HepG2 (cell line): ENCODE measurements around the gene NUCB1. TPM values are rescaled to one million over a fixed set of nuclear protein-coding genes. Genes with fewer than 3 reads are reported as not detected.

ENCODE experiments used
- FOXO1 ChIP-seq: sonication (generic); formaldehyde crosslinking; IDR thresholded peaks from 2 replicates; pipeline ENCODE4 v1.4.0; 2020; ENCODE audit warnings: missing genetic modification reagents
- GABPB1 ChIP-seq: IDR thresholded peaks from 2 replicates; pipeline ENCODE4 v1.6.1; 2016; ENCODE audit warnings: mild to moderate bottlenecking, missing genetic modification reagents, moderate library complexity, missing compliant biosample characterization
- JUN ChIP-seq: sonication (generic); formaldehyde crosslinking; IDR thresholded peaks from 2 replicates; pipeline ENCODE4 v1.4.0; 2020; ENCODE audit warnings: mild to moderate bottlenecking, missing genetic modification reagents
- KLF15 ChIP-seq: sonication (generic); formaldehyde crosslinking; IDR thresholded peaks from 2 replicates; pipeline ENCODE4 v1.8.1; 2023; ENCODE audit warnings: borderline replicate concordance, mild to moderate bottlenecking, inconsistent platforms, missing genetic modification reagents, mixed read lengths
- PBX3 ChIP-seq: sonication (generic); formaldehyde crosslinking; IDR thresholded peaks from 2 replicates; pipeline ENCODE4 v1.8.1; 2023; ENCODE audit warnings: missing genetic modification reagents, inconsistent platforms, borderline replicate concordance
- RELA ChIP-seq: sonication (generic); formaldehyde crosslinking; IDR thresholded peaks from 2 replicates; pipeline ENCODE4 v1.4.0; 2020; ENCODE audit warnings: missing genetic modification reagents
- SMAD3 ChIP-seq: sonication (generic); formaldehyde crosslinking; IDR thresholded peaks from 2 replicates; pipeline ENCODE4 v1.4.0; 2020; ENCODE audit warnings: missing genetic modification reagents
- TFE3 ChIP-seq: IDR thresholded peaks from 2 replicates; pipeline ENCODE4 v1.6.1; 2016
- ZNF274 ChIP-seq: sonication (generic); formaldehyde crosslinking; IDR thresholded peaks from 2 replicates; pipeline ENCODE4 v1.5.1; 2020; ENCODE audit warnings: mild to moderate bottlenecking, missing genetic modification reagents
- ZNF362 ChIP-seq: sonication (generic); formaldehyde crosslinking; IDR thresholded peaks from 2 replicates; pipeline ENCODE4 v1.4.0; 2020; ENCODE audit warnings: missing genetic modification reagents, mild to moderate bottlenecking, borderline replicate concordance
- ZNF407 ChIP-seq: sonication (generic); formaldehyde crosslinking; IDR thresholded peaks from one replicate; pipeline ENCODE4 v1.5.1; 2020; ENCODE audit warnings: mild to moderate bottlenecking, missing genetic modification reagents; ENCODE audit errors: not compliant biosample characterization
- ZNF724P ChIP-seq: sonication (generic); formaldehyde crosslinking; IDR thresholded peaks from 2 replicates; pipeline ENCODE4 v1.8.0; 2022; ENCODE audit warnings: missing genetic modification reagents, borderline replicate concordance
- ZZZ3 ChIP-seq: sonication (generic); formaldehyde crosslinking; IDR thresholded peaks from 2 replicates; pipeline ENCODE4 v1.4.0; 2020; ENCODE audit warnings: missing genetic modification reagents, mild to moderate bottlenecking, borderline replicate concordance
- polyA plus RNA-seq, 8 experiments: library from polyadenylated mRNA; depleted of rRNA in 3 of 8; stranded (reverse) in 7 of 8; unstranded in 1 of 8; fragments of >200 nt; fragmentation: Illumina TruSeq in 4 of 8; extraction: Trizol in 4 of 8; gene quantifications; 2 replicates each; pipeline versions ENCODE4 v1.2.1 to v1.2.3, GENCODE V29; 2011 to 2016; ENCODE audit warnings: low read depth in 4 of 8, missing spikeins in 1 of 8, mixed read lengths in 1 of 8; ENCODE audit not compliant: insufficient read depth in 1 of 8
- total RNA-seq, 5 experiments: library from RNA; depleted of rRNA; stranded (reverse); fragments of >200 nt; fragmentation: Illumina TruSeq; extraction: Trizol; gene quantifications; 2 replicates each; pipeline ENCODE4 v1.2.3, GENCODE V29; 2016; ENCODE audit warnings: low read depth in 1 of 5
- TF ChIP-seq, protein P1 (sequence below): sonication (generic); formaldehyde crosslinking; IDR thresholded peaks from 2 replicates; pipeline ENCODE4 v1.8.0; 2022; ENCODE audit warnings: missing genetic modification reagents, low read depth, mild to moderate bottlenecking, borderline replicate concordance
- TF ChIP-seq, protein P2 (sequence below): sonication (generic); formaldehyde crosslinking; IDR thresholded peaks from 2 replicates; pipeline ENCODE4 v1.8.0; 2022; ENCODE audit warnings: missing genetic modification reagents, mild to moderate bottlenecking, borderline replicate concordance

The NUCB1 gene
- total and polyA plus RNA-seq, 2 of the 13 experiments (the other 11 are each of a cell fraction or from before 2014, with no cell fraction given): 82.3 to 106 TPM

DNA sequence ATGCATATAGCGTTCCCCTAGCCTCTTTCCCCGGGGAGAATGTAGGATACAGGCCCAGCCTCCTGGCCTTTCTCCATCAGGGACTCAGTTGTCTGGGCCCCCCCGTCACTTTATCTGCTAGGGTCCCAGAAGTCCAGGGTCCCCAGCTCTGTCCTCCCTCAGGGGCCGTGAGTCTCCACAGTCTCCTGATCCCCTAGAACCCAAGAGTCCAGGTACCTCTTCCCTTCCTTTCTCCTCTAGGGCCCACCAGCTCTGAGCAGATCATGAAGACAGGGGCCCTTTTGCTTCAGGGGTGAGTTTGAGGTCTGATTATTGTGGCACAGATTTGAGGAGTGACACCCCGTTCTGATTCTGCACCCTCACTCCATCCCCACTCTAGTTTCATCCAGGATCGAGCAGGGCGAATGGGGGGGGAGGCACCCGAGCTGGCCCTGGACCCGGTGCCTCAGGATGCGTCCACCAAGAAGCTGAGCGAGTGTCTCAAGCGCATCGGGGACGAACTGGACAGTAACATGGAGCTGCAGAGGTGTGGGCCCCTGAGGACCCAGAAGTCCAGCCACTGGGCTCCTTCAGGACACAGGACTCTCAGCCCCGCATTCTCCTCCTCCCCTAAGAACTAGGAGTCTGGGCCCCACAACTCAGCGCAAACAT is 55.3 kb downstream of the NUCB1 start (continued):
- TF ChIP-seq ZNF407 (CRISPR knock-in tag) (no peak), ZNF724P (CRISPR knock-in tag) (no peak), ZNF362 (CRISPR knock-in tag) (no peak), ZZZ3 (CRISPR knock-in tag) (peak; percentile 74; the same call in 1 of the 2 replicates), ZNF274 (0 out of 2 replicates have a peak, but pooled peaks have one; percentile 16), KLF15 (no peak), TFE3 (CRISPR knock-in tag) (no peak), SMAD3 (CRISPR knock-in tag) (no peak), FOXO1 (CRISPR knock-in tag) (no peak), RELA (CRISPR knock-in tag) (no peak), JUN (CRISPR knock-in tag) (no peak; the same call in 1 of the 2 replicates), PBX3 (CRISPR knock-in tag) (no peak), GABPB1 (CRISPR knock-in tag) (no peak)
- TF ChIP-seq, protein P1, sequence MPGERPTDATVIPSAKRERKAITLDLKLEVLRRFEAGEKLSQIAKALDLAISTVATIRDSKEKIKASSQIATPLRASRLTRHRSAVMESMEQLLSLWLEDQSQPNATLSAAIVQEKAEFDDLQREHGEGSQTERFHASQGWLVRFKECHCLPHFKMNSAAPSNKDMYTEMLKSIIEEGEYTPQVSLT (CRISPR knock-in tag): no peak
- TF ChIP-seq, protein P2, sequence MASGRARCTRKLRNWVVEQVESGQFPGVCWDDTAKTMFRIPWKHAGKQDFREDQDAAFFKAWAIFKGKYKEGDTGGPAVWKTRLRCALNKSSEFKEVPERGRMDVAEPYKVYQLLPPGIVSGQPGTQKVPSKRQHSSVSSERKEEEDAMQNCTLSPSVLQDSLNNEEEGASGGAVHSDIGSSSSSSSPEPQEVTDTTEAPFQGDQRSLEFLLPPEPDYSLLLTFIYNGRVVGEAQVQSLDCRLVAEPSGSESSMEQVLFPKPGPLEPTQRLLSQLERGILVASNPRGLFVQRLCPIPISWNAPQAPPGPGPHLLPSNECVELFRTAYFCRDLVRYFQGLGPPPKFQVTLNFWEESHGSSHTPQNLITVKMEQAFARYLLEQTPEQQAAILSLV: no peak
